Keratinocyte (primary cell): Measurements from ENCODE around the gene AJAP1.

Source experiments
- CTCF ChIP-seq, 3 experiments: IDR thresholded peaks in 1 of 3; conservative IDR thresholded peaks in 1 of 3; optimal IDR thresholded peaks in 1 of 3; 2 replicates in 2 of 3; 3 replicates in 1 of 3; pipeline versions ENCODE3 to v1.5.1; 2011; ENCODE audit warnings: low read length in 3 of 3, mild to moderate bottlenecking in 3 of 3, moderate library complexity in 2 of 3, control low read depth in 1 of 3, inconsistent platforms in 1 of 3; ENCODE audit not compliant: insufficient read depth in 2 of 3; ENCODE audit errors: extremely low read depth in 1 of 3
- EZH2 ChIP-seq: IDR thresholded peaks from one replicate; pipeline ENCODE4 v1.6.1; 2012; ENCODE audit warnings: inconsistent platforms, mild to moderate bottlenecking, low read length, moderate library complexity

- TF ChIP-seq CTCF (optimal IDR thresholded peaks at IDR 0.05 in 1 of 3, IDR thresholded peaks at IDR 0.05 in 1 of 3, conservative IDR thresholded peaks at IDR 0.05 in 1 of 3; ENCODE audit: extremely low read depth in 1 of 3, insufficient read depth in 2 of 3, low read length in 3 of 3) = no peak
- peak; percentile 42 for TF ChIP-seq EZH2
Observed at GRCh38 chr1:4653796-4654725, at the start of gene AJAP1.
